LNCAP (cell line): ENCODE measurements around the gene LLGL1.

Experiments used
- CTCF ChIP-seq: fragments of 450-650 bp; IDR thresholded peaks from 2 replicates; pipeline ENCODE4 v1.5.1; 2017; ENCODE audit warnings: mild to moderate bottlenecking

Gene LLGL1

GRCh38 chr17:18208092-18208491, 17.3 kb upstream of the LLGL1 start:
- no peak for TF ChIP-seq CTCF

- TF ChIP-seq CTCF = no peak
These were observed 11.7 kb upstream of the LLGL1 start for GRCh38 chr17:18213666-18214270.

GRCh38 chr17:18217412-18218015, 7.9 kb upstream of the LLGL1 start:
- peak; percentile 98 for TF ChIP-seq CTCF

GRCh38 chr17:18218756-18219415, 6.5 kb upstream of the LLGL1 start:
- TF ChIP-seq CTCF = no peak

GRCh38 chr17:18224053-18224386, 1.4 kb upstream of the LLGL1 start:
- no peak for TF ChIP-seq CTCF

- TF ChIP-seq CTCF = no peak
These were observed 881 bp upstream of the LLGL1 start for GRCh38 chr17:18224387-18225120.

GRCh38 chr17:18225642-18226283, 328 bp downstream of the LLGL1 start:
- TF ChIP-seq CTCF = no peak
